GM19351 (cell line): Measurements from ENCODE around the gene SMYD2.

Experiments
- ATAC-seq: cut with Tn5 transposase; IDR thresholded peaks from one replicate; pipeline ENCODE4 v1.9.1; 2021; ENCODE audit warnings: mild to moderate bottlenecking, moderate library complexity; ENCODE audit not compliant: unreplicated experiment

SMYD2 gene

GRCh38 chr1:214300149-214300780, 19.3 kb downstream of the SMYD2 start:
- no peak for ATAC-seq

- no peak for ATAC-seq
Measured at GRCh38 chr1:214301526-214301925, 20.6 kb downstream of the SMYD2 start.

GRCh38 chr1:214303141-214303930, 22.4 kb downstream of the SMYD2 start:
- no peak for ATAC-seq

- no peak for ATAC-seq
Measured at GRCh38 chr1:214305164-214305751, 24.3 kb downstream of the SMYD2 start.

- no peak for ATAC-seq
Measured at GRCh38 chr1:214306269-214306668, 25.3 kb downstream of the SMYD2 start.

- ATAC-seq, result no peak
Measured at GRCh38 chr1:214310010-214310409, 29.1 kb downstream of the SMYD2 start.

GRCh38 chr1:214310777-214311690, 30.1 kb downstream of the SMYD2 start:
- no peak for ATAC-seq

GRCh38 chr1:214312530-214313051, 31.6 kb downstream of the SMYD2 start:
- no peak for ATAC-seq

GRCh38 chr1:214314178-214314843, 33.4 kb downstream of the SMYD2 start:
- ATAC-seq, result no peak

- ATAC-seq, result no peak
Measured at GRCh38 chr1:214316593-214316992, 35.6 kb downstream of the SMYD2 start.

- no peak for ATAC-seq
Measured at GRCh38 chr1:214317300-214317699, 36.3 kb downstream of the SMYD2 start.

- ATAC-seq, result no peak
Measured at GRCh38 chr1:214317734-214318133, 36.8 kb downstream of the SMYD2 start.

- peak; percentile 42 for ATAC-seq
Measured at GRCh38 chr1:214318356-214318755, 37.4 kb downstream of the SMYD2 start.

- no peak for ATAC-seq
Measured at GRCh38 chr1:214318956-214319736, 38.2 kb downstream of the SMYD2 start.

GRCh38 chr1:214319938-214320337, 39.0 kb downstream of the SMYD2 start:
- ATAC-seq, result no peak

GRCh38 chr1:214321705-214322453, 40.9 kb downstream of the SMYD2 start:
- peak; percentile 82 for ATAC-seq

GRCh38 chr1:214324896-214325800, 44.2 kb downstream of the SMYD2 start:
- no peak for ATAC-seq

GRCh38 chr1:214326406-214326805, 45.4 kb downstream of the SMYD2 start:
- no peak for ATAC-seq
